Measurements from ENCODE around the gene AGTRAP.

DNA sequence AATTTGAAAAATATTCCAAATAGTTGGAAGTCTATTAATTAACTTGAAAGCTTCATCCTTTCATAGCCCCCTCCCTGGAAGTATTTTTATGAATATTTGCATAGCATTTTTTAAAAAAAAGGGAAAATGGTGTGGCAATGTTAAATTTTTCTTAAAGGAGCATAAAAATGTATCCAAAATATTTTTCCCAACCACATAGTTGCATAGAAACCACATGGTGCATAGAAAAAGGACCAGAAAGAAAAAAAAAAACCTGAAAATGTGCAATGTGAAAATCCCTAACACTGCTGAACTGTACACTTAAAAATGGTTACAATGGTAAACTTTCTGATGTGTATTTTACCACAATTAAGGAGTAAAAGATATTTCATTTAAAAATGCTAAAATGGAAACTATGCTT, 34.1 kb downstream of the AGTRAP start:
- TF ChIP-seq, protein P1, sequence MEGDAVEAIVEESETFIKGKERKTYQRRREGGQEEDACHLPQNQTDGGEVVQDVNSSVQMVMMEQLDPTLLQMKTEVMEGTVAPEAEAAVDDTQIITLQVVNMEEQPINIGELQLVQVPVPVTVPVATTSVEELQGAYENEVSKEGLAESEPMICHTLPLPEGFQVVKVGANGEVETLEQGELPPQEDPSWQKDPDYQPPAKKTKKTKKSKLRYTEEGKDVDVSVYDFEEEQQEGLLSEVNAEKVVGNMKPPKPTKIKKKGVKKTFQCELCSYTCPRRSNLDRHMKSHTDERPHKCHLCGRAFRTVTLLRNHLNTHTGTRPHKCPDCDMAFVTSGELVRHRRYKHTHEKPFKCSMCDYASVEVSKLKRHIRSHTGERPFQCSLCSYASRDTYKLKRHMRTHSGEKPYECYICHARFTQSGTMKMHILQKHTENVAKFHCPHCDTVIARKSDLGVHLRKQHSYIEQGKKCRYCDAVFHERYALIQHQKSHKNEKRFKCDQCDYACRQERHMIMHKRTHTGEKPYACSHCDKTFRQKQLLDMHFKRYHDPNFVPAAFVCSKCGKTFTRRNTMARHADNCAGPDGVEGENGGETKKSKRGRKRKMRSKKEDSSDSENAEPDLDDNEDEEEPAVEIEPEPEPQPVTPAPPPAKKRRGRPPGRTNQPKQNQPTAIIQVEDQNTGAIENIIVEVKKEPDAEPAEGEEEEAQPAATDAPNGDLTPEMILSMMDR (IDR thresholded peaks at IDR 0.05) = no peak
- TF ChIP-seq POLR2A (IDR thresholded peaks at IDR 0.05) = no peak

Data from uterus (tissue), 2 donors.